NCI-H1092 treated with DMSO at 0.1 percent for 48 hours (cell line): ENCODE results near the gene IL1A.

ENCODE experiments used
- DNase-seq: peaks from one replicate; lab custom pipeline; 2025; lab: John Stamatoyannopoulos, UW

IL1A gene

GRCh38 chr2:112726487-112727190 is 57.7 kb downstream of the IL1A start:
- peak; percentile 71 for DNase-seq

DNA sequence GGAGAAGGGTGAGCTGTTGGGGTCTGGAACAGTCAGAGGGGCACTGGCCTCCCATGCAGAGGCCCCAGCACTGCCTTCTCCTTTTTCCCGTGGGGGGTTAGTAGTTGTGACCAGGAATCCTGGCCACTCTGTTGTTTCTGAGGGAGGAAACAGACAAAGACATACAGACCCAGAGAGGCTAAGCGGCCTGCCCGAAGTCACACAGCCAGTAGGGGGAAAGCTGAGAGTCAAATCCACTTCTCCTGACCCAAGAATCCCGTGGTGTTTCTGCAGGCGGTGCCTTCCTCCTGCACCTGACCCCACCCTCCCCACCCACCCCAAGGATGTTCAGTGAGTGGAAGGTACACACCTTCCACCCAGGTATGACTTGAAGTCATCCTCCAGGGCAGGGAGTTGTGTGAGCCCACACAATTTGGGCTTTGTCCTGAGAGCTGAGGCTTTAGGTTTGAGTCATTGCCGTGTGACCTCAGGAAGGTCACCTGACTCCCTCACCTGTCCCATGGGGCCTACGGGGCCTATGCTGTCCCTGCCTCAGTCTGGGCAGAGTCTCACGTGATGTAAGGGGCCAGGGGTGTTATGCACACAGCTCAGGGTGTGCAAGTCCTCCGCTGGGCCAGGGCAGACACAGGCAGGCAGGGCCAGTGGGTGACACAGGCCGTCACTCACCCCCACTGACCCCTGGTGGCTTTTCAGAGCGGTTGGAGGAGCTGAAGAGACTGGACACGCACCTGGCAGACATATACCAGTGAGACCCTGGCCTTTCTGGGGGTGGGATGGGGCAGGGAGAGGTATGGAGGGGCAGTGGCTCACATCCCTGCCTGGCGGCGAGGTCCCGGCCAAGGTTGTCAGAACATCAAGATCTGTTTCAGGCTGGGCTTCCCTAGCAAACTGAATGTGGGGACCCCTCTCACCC is 58.5 kb downstream of the IL1A start:
- no peak for DNase-seq

- no peak for DNase-seq
Observed at GRCh38 chr2:112724591-112725525, 59.4 kb downstream of the IL1A start.

DNA sequence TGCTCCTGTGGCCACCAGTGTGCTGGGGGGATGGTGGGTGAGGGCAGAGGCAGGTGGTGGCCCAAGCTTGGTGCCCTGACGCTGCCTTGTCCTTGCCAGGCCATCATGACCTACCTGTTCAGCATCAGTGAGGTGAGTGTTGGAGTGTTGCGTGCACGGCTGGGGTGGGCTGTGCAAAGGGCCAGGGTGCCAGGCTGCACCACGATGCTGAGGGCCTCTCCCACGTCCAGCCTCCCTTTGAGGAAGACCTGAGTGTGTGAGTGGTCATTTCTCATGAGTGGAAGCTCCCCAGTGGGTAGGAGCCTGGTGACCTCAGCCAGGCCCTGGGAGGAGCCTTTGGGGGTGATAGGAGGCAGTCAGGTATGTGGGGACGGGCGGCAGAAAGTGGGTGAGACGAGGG is 60.3 kb downstream of the IL1A start:
- no peak for DNase-seq
